ENCODE results near the gene LTV1.
"Not testable (repeated sequence)": the region's sequence is repeated elsewhere in the genome, so short reads cannot be mapped to it uniquely, and the experiment has no call there.

LTV1 gene

DNA sequence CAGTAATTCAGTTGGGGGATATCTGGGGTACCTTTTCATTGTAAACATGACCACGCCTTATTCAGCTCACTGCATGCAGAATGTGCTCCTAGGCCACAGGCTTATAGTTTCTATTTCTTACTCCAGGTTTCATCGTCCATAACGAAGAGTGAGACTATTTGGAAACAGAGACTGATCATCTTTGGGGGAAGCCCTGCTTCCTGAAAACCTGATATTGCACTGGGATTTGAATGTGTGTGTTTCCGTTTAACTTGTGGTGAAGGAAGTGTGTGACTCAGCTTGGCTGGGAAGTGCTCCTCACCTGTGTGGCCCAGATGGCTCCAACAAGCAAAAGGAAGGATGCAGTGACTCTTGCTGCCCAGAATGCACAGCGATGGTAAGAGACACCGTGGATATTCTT lies 19.6 kb upstream of the LTV1 start:
- H3K36me3 Mint-ChIP-seq = no peaks in the 10 kb centered on the region
- no peaks in the 10 kb centered on the region for H3K4me1 Mint-ChIP-seq (ENCODE audit: low read depth)
- no peaks in the 10 kb centered on the region for H3K27me3 Mint-ChIP-seq
- H3K9me3 Mint-ChIP-seq (ENCODE audit: low read depth) = no peaks in the 10 kb centered on the region
- no peak overlapping the region for H3K4me3 Mint-ChIP-seq
- H3K27ac Mint-ChIP-seq = no peak overlapping the region

DNA sequence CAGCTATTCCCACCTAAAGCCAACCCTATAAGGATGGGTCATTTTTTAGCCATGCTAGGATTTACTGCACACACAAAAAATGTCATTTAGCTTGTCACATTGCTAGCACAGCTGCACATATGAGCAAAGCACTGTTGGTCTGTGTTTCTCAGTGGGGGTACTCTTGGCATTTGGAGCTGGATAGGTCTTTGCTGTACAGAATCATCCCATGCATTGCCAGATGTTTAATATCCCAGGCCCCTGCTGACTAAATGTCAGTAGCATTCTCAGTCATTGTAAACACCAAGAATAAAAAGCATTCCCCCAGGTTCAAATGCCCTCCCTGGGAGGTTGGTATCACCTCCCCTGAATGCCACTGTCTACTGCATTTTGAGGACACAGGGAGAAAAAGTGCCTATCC lies 14.6 kb upstream of the LTV1 start:
- Mint-ChIP-seq H3K9me3 (ENCODE audit: low read depth) (no peaks in the 10 kb centered on the region), H3K36me3 (no peaks in the 10 kb centered on the region), H3K27ac (no peak overlapping the region), H3K27me3 (no peaks in the 10 kb centered on the region), H3K4me3 (no peak overlapping the region), H3K4me1 (ENCODE audit: low read depth) (no peaks in the 10 kb centered on the region)

DNA sequence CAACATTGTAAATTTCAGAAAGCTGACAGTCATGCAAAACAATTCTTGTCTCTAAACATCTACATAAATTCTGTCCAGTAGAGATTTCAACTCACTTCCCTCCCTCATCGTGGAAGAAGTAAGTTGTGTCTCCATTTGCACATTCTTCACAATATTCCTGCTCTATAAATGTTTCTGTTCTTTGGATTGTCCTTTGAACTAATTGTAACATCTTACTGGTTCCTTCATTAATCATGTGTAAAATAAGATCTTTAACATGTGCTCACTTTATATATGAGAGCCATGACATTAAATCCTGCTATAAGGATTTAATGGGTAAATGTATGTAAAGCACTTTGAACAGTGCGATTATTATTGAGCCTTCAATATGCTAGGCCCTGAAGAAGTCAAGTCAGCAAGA lies 7.0 kb upstream of the LTV1 start:
- H3K36me3 Mint-ChIP-seq = no peaks in the 10 kb centered on the region

DNA sequence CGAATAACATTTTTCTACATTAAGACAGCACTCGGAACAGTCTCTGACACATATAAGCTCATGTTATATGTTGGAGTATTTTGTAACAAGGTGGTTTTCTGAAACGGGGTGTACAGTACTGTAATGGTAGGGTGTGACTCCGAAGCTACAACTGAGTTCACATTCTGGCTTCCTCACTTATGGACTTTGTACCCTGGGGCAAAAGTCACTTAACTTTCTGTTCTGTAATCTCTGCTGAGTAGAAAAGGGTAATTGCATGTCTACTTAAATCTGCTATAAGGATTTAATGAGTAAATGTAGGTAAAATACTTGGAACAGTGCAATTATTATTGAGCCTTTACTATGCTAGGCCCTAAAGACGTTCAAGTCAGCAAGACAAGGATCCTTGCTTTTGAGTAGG lies 4.7 kb upstream of the LTV1 start:
- Mint-ChIP-seq H3K27ac (no peak overlapping the region), H3K4me1 (ENCODE audit: low read depth) (peaks cover 4% of the 10 kb centered on the region), H3K36me3 (no peaks in the 10 kb centered on the region), H3K4me3 (no peak overlapping the region), H3K9me3 (ENCODE audit: low read depth) (no peaks in the 10 kb centered on the region), H3K27me3 (no peaks in the 10 kb centered on the region)

More for the DNA sequence above, 7.0 kb upstream of the LTV1 start:
- H3K9me3 Mint-ChIP-seq (ENCODE audit: low read depth) = no peaks in the 10 kb centered on the region
- H3K4me3 Mint-ChIP-seq = no peak overlapping the region
- no peaks in the 10 kb centered on the region for H3K27me3 Mint-ChIP-seq
- H3K4me1 Mint-ChIP-seq (ENCODE audit: low read depth) = no peaks in the 10 kb centered on the region
- no peak overlapping the region for H3K27ac Mint-ChIP-seq

DNA sequence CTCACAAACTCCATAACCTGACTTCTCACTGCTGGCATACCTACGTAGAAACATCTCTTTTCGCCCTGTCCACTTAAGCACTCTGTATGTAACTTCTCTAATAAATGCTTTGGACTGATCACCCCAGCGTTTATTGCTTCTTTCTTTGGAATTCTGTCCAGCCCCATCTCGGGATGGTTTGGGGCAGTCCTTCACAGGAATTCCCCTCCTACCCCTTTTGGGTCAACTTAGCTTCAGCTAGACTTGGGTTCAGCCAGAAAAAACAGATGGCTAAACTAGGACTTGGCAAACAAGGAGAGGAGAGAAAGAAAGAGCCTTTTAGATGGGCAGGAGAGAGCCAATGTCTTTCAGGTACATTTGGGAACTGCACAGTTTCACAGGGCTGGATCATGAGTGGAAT lies 3.9 kb upstream of the LTV1 start:
- Mint-ChIP-seq H3K4me1 (ENCODE audit: low read depth) (peaks cover 9% of the 10 kb centered on the region), H3K9me3 (ENCODE audit: low read depth) (no peaks in the 10 kb centered on the region), H3K36me3 (peaks cover 2% of the 10 kb centered on the region), H3K4me3 (no peak overlapping the region), H3K27me3 (no peaks in the 10 kb centered on the region), H3K27ac (no peak overlapping the region)

DNA sequence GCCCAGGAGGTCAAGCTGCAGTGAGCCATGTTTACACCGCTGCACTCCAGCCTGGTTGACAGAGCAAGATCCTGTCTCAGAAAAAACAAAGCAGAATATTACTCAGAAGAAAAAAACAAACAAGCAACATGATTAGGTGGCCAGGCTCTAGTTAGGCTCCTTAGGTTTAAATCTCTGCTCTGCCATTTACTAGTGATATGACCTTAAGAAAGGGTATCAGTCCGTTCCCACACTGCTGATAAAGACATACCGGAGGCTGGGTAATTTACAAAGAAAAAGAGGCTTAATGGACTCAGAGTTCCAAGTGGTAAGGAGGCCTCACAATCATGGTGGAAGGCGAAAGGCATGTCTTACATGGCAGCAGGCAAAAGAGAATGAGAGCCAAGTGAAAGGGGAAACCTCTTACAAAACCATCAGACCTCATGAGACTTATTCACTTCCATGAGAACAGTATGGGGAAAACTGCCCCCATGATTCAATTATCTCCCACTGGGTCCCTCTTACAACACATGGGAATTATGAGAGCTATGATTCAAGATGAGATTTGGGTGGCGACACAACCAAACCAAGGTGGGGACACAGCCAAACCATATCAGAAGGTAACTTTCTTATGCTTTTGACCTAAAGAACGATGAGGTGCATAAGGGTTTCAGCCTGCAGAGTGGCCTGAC lies 2.4 kb upstream of the LTV1 start:
- Mint-ChIP-seq H3K36me3 (peaks cover 4% of the 10 kb centered on the region), H3K4me1 (ENCODE audit: low read depth) (peaks cover 24% of the 10 kb centered on the region), H3K4me3 (peak overlapping the region; percentile 9), H3K27ac (peak overlapping the region; percentile 22), H3K9me3 (ENCODE audit: low read depth) (no peaks in the 10 kb centered on the region), H3K27me3 (no peaks in the 10 kb centered on the region)

DNA sequence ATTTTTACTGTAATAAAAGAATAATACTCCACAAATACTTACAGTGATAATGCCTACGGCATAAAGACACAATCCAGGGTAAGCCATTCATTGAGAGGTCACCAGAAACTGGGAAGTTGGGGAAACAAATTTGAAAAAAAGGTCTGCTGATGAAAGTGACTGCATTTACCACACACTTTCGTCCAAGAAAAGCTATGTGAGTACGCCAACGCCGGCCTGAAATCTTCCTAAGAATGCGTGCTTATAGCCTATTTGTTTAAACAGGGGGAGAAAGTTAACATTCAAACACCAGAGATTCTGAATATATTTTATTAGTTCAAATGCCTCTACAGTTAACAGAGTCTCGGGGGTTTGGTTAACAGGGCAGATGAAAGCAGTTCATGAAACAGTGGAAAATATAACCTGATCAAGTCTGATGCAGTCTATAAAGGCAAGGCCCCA lies 657 bp upstream of the LTV1 start:
- Mint-ChIP-seq H3K9me3 (ENCODE audit: low read depth) (no peaks in the 10 kb centered on the region), H3K27ac (peak overlapping the region; percentile 97), H3K4me3 (peak overlapping the region; percentile 96), H3K36me3 (peaks cover 10% of the 10 kb centered on the region), H3K27me3 (no peaks in the 10 kb centered on the region), H3K4me1 (ENCODE audit: low read depth) (peaks cover 33% of the 10 kb centered on the region)

DNA sequence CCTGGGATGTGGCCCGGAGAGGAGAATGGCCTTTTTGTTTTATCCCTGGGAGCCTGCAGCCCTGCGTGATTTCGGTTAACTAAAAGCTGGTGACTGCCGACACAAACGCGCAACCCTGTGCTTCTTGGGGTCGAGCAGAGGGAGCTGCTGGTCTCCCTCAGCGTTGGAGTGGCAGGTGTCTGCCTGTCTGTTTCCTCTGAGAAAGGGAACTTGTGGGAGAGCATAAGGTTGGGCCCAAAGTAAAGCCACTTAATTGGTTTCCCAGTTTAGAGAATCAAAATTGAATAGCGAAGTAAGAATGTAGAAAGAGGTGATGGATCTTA lies 500 bp downstream of the LTV1 start:
- peaks cover 14% of the 10 kb centered on the region for H3K36me3 Mint-ChIP-seq
- peak overlapping the region; percentile 97 for H3K27ac Mint-ChIP-seq
- no peaks in the 10 kb centered on the region for H3K9me3 Mint-ChIP-seq (ENCODE audit: low read depth)
- no peaks in the 10 kb centered on the region for H3K27me3 Mint-ChIP-seq
- peak overlapping the region; percentile 96 for H3K4me3 Mint-ChIP-seq
- peaks cover 39% of the 10 kb centered on the region for H3K4me1 Mint-ChIP-seq (ENCODE audit: low read depth)

DNA sequence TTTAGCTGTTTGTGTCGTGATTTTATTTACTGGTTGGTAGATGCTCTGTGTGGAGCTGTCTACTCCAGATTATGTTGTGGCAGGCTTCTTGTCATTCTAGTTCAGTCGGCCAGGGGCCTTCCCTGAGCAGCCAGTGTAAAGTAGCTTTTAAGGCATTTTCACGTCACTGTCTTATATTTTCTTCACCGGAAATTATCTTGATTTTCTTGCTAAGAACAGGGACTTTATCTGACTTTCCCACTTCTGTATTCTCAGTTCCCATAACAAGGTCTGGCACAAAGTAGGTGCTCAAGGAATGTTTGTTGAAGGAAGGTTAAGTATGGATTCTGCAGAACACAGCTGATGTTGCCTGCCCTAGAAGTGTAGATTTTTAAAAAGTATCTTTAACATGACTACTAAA lies 868 bp downstream of the LTV1 start:
- Mint-ChIP-seq H3K4me1 (ENCODE audit: low read depth) (peaks cover 40% of the 10 kb centered on the region), H3K27ac (peak overlapping the region; percentile 97), H3K9me3 (ENCODE audit: low read depth) (no peaks in the 10 kb centered on the region), H3K27me3 (no peaks in the 10 kb centered on the region), H3K4me3 (peak overlapping the region; percentile 96), H3K36me3 (peaks cover 17% of the 10 kb centered on the region)

DNA sequence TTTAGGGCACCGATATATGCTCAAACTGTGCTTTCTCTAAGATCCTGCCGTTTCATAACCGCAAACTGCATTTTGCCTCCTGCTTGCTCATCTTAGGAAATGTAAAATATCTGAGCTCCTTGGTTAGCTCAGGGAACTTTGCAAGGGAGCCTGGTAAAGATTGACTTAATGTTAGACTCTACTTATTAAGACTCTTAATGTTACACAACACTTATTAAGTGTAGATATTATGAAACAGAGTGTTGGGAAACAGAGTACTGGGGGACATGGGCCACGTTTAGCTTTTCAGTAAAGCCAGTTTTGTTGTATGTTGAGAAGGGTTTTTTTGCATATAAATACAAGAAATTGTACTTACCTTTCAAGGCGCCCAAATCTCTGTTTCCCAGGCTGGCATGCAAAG lies 1.9 kb downstream of the LTV1 start:
- peaks cover 50% of the 10 kb centered on the region for H3K4me1 Mint-ChIP-seq (ENCODE audit: low read depth)

DNA sequence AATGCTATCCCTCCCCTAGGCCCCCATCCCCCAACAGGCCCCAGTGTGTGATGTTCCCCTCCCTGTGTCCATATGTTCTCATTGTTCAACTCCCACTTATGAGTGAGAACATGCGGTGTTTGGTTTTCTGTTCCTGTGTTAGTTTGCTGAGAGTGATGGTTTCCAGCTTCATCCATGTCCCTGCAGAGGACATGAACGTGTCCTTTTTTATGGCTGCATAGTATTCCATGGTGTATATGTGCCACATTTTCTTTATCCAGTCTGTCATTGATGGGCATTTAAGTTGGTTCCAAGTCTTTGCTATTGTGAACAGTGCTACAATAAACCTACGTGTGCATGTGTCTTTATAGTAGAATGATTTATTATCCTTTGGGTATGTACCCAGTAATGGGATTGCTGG lies 8.6 kb downstream of the LTV1 start:
- peaks cover 51% of the 10 kb centered on the region for H3K4me1 Mint-ChIP-seq (ENCODE audit: low read depth)
- H3K9me3 Mint-ChIP-seq (ENCODE audit: low read depth); H3K27ac Mint-ChIP-seq: not testable (repeated sequence)

More for the DNA sequence above, 1.9 kb downstream of the LTV1 start:
- H3K27me3 Mint-ChIP-seq = no peaks in the 10 kb centered on the region
- peak overlapping the region; percentile 96 for H3K4me3 Mint-ChIP-seq
- no peaks in the 10 kb centered on the region for H3K9me3 Mint-ChIP-seq (ENCODE audit: low read depth)
- H3K27ac Mint-ChIP-seq = no peak overlapping the region
- peaks cover 27% of the 10 kb centered on the region for H3K36me3 Mint-ChIP-seq

DNA sequence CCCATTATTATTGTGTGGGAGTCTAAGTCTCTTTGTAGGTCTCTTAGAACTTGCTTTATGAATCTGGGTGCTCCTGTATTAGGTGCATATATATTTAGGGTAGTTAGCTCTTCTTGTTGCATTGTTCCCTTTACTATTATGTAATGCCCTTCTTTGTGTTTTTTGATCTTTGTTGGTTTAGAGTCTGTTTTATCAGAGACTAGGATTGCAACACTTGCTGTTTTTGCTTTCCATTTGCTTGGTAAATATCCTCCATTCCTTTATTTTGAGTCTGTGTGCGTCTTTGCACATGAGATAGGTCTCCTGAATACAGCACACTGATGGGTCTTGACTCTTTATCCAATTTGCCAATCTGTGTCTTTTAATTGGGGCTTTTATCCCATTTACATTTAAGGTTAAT lies 11.9 kb downstream of the LTV1 start:
- not testable (repeated sequence) for H3K4me3 Mint-ChIP-seq; H3K9me3 Mint-ChIP-seq (ENCODE audit: low read depth); H3K27ac Mint-ChIP-seq; H3K27me3 Mint-ChIP-seq
- H3K36me3 Mint-ChIP-seq = peaks cover 63% of the 10 kb centered on the region
- peaks cover 41% of the 10 kb centered on the region for H3K4me1 Mint-ChIP-seq (ENCODE audit: low read depth)

More for the DNA sequence above, 8.6 kb downstream of the LTV1 start:
- H3K27me3 Mint-ChIP-seq, H3K4me3 Mint-ChIP-seq: not testable (repeated sequence)
- H3K36me3 Mint-ChIP-seq = peaks cover 73% of the 10 kb centered on the region

DNA sequence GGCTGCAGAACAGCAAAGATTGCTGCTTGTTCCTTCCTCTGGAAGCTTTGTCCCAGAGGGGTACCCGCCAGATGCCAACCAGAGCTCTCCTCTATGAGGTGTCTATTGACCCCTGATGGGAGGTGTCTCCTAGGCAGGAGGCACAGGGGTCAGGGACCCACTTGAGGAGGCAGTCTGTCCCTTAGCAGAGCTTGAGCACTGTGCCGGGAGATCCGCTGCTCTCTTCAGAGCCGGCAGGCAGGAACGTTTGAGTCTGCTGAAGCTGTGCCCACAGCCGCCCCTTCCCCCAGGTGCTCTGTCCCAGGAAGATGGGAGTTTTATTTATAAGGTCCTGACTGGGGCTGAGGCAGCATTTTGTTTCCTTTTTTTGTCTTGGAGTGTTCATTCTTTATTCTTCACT lies 13.6 kb downstream of the LTV1 start:
- H3K4me3 Mint-ChIP-seq; H3K27me3 Mint-ChIP-seq; H3K9me3 Mint-ChIP-seq (ENCODE audit: low read depth); H3K27ac Mint-ChIP-seq: not testable (repeated sequence)
- Mint-ChIP-seq H3K36me3 (peaks cover 52% of the 10 kb centered on the region), H3K4me1 (ENCODE audit: low read depth) (peaks cover 34% of the 10 kb centered on the region)

DNA sequence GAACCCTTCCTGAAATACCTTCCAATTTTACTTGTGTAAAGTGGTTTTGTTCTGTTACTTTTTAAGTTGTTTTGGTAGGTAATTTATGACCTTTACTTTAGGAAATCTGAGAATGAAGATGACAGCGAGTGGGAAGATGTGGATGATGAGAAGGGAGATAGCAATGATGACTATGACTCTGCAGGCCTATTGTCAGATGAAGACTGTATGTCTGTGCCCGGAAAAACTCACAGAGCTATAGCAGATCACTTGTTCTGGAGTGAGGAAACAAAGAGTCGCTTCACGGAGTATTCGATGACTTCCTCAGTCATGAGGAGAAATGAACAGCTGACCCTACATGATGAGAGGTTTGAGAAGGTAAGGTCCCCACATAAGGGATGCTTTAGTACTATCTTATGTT lies 14.5 kb downstream of the LTV1 start:
- Mint-ChIP-seq H3K4me3 (no peak overlapping the region), H3K27ac (no peak overlapping the region), H3K9me3 (ENCODE audit: low read depth) (peaks cover 8% of the 10 kb centered on the region), H3K36me3 (peaks cover 43% of the 10 kb centered on the region), H3K4me1 (ENCODE audit: low read depth) (peaks cover 25% of the 10 kb centered on the region), H3K27me3 (no peaks in the 10 kb centered on the region)

DNA sequence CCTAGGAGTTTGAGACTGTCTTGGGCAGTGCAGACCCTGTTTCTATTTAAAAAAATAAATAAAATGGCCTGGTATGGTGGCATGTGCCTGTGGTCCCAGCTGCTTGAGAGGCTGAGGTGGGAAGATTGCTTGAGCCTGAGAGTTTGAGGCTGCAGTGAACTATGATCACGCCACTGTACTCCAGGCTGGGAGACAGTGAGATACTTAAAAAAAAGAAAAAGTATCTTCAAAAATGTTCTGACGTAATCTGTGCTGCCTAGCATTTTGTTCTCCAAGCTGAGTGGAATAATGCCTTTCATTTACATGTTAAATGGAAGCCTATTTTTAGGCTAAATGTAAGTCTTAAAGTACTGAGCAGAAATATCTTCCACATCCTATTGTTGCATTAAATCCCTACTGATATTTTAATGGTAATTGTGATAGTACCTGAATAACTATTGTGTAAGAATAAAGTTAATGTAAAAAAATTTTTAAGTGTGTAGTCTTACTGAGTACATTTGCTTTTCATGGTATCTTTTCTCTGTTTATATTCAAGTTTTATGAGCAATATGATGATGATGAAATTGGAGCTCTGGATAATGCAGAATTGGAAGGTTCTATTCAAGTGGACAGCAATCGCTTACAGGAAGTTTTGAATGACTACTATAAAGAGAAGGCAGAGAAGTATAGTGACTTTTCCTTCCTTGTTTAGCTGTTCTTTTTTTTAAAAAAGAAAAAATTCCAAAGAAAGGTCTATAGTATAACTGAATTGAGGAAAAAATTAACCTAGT lies 16.9 kb downstream of the LTV1 start:
- H3K27ac Mint-ChIP-seq = no peak overlapping the region

DNA sequence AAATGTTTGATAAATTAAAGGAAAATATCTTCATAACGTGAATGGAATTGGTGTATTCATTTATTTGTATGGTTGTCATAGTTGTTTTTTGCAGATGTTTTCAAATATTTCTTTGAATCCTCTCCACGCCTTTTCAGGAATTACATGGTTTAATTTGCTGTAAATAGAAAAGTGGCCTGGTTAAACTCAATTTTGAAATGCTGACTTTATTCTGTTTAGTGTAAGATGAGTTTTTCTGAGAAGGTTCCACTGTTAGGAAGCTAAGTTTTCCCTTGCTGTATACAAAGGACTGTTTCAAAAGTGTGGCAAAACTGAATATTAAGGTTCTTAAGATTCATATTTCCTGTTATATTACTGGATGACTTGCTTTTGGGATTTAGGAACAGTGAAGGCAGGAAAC lies 20.6 kb downstream of the LTV1 start:
- Mint-ChIP-seq H3K36me3 (peaks cover 24% of the 10 kb centered on the region), H3K9me3 (ENCODE audit: low read depth) (peaks cover 4% of the 10 kb centered on the region), H3K4me3 (no peak overlapping the region), H3K27ac (no peak overlapping the region), H3K27me3 (no peaks in the 10 kb centered on the region), H3K4me1 (ENCODE audit: low read depth) (no peaks in the 10 kb centered on the region)

More for the DNA sequence above, 16.9 kb downstream of the LTV1 start:
- peaks cover 33% of the 10 kb centered on the region for H3K36me3 Mint-ChIP-seq
- H3K4me1 Mint-ChIP-seq (ENCODE audit: low read depth) = peaks cover 10% of the 10 kb centered on the region
- H3K27me3 Mint-ChIP-seq = no peaks in the 10 kb centered on the region
- H3K9me3 Mint-ChIP-seq (ENCODE audit: low read depth) = peaks cover 8% of the 10 kb centered on the region
- H3K4me3 Mint-ChIP-seq = no peak overlapping the region
